Transverse colon (tissue), 4 donors: ENCODE results near the gene SPACA4. TPM values are rescaled to one million over a fixed set of nuclear protein-coding genes. Genes with fewer than 3 reads are reported as not detected.
"Not testable (repeated sequence)": the region's sequence is repeated elsewhere in the genome, so short reads cannot be mapped to it uniquely, and the experiment has no call there.

ENCODE experiments used
- DNase-seq: peaks from one replicate; pipeline ENCODE4 v3.0.0-alpha.2; 2019
- H3K27ac ChIP-seq, 4 donors: fragments of 200-600 bp; sonication (generic); 2 replicates each; pipeline ENCODE4 v1.5.1; 2016 to 2018; ENCODE audit warnings: inconsistent platforms in 4 of 4
- H3K27me3 ChIP-seq: fragments of 200-600 bp; sonication (generic); 2 replicates; pipeline ENCODE4 v1.5.1; 2017; ENCODE audit warnings: inconsistent platforms
- H3K36me3 ChIP-seq, 4 donors: fragments of 200-600 bp; sonication (generic); 2 replicates each; pipeline ENCODE4 v1.5.1; 2017 to 2019; ENCODE audit warnings: inconsistent platforms in 4 of 4
- H3K4me1 ChIP-seq, 4 donors: fragments of 200-600 bp; sonication (generic); 2 replicates each; pipeline ENCODE4 v1.5.1; 2017 to 2020; ENCODE audit warnings: inconsistent platforms in 4 of 4
- H3K4me3 ChIP-seq, 4 donors: fragments of 200-600 bp; sonication (generic); 1 replicate in 1 of 4; 2 replicates in 3 of 4; pipeline versions ENCODE4 v1.5.1 to v1.6.1; 2017 to 2019; ENCODE audit warnings: inconsistent platforms in 4 of 4
- H3K9me3 ChIP-seq, 2 donors: fragments of 200-600 bp; sonication (generic); 2 replicates each; pipeline ENCODE4 v1.5.1; 2017 to 2019; ENCODE audit warnings: inconsistent platforms in 2 of 2
- EP300 ChIP-seq: sonication (generic); formaldehyde crosslinking; IDR thresholded peaks from one replicate; pipeline ENCODE4 v1.6.1; 2017; ENCODE audit warnings: antibody characterized with exemption, low read depth
- POLR2A ChIP-seq: fragments of 450-650 bp; IDR thresholded peaks from one replicate; pipeline ENCODE4 v1.6.1; 2016; ENCODE audit warnings: antibody characterized with exemption, mild to moderate bottlenecking, moderate library complexity
- POLR2AphosphoS5 ChIP-seq, 3 donors: sonication (generic); formaldehyde crosslinking; IDR thresholded peaks; one replicate each; pipeline ENCODE4 v1.6.1; 2016; ENCODE audit warnings: antibody characterized with exemption in 3 of 3
- WGBS, 2 donors: methylation state at CpG; one replicate each; pipeline ENCODE4 v1.1.5; 2018; ENCODE audit warnings: low coverage in 1 of 2; 5-methylcytosine and 5-hydroxymethylcytosine counted together
- in situ Hi-C, 4 donors: fragments of 200-750 bp; cut with MboI; loops; one replicate each; pipeline versions ENCODE4 v1.15.0 to v1.15.1; 2017; ENCODE audit warnings: low sequenced_read_pairs in 3 of 4, low pct_ligation_motif_present in 1 of 4, low pct_unique_long_range_greater_than_20kb in 1 of 4
- intact Hi-C: fragments of 100-400 bp; cut with DNase I; formaldehyde crosslinking; loops from one replicate; pipeline ENCODE4 v1.15.1; 2023; ENCODE audit warnings: low total_unique reads
- total RNA-seq, 4 donors: library from RNA; depleted of rRNA; stranded (reverse); fragments of >200 nt; gene quantifications; one replicate each; pipeline ENCODE4 v1.1.0, GENCODE V29; 2016
- TF ChIP-seq, protein P1 (sequence below), 5 experiments: fragments of 200-600 bp in 3 of 5; fragments of 450-650 bp in 2 of 5; sonication (generic) in 3 of 5; IDR thresholded peaks; 1 replicate in 2 of 5; 2 replicates in 3 of 5; pipeline ENCODE4 v1.5.1; 2016 to 2017; ENCODE audit warnings: antibody characterized with exemption in 5 of 5, inconsistent platforms in 3 of 5, mild to moderate bottlenecking in 2 of 5, moderate library complexity in 1 of 5

SPACA4 gene
- total RNA-seq, 4 donors from 2014 or later: not detected

- in situ Hi-C loops (no loop called here), intact Hi-C loops (no loop called here)
- WGBS, 2 donors: 71 to 84% methylated on average over 8 to 11 of the region's 11 CpGs
- no peak for DNase-seq
- Histone ChIP-seq H3K9me3 (no peaks in the 10 kb centered on the region), H3K27me3 (peaks cover 4% of the 10 kb centered on the region), H3K4me1 (peaks cover 5 to 13% (median 9%) of the 10 kb centered on the region in 4 donors), H3K27ac (no peak overlapping the region), H3K36me3 (no peaks in the 10 kb centered on the region), H3K4me3 (no peak overlapping the region)
- TF ChIP-seq, protein P1, sequence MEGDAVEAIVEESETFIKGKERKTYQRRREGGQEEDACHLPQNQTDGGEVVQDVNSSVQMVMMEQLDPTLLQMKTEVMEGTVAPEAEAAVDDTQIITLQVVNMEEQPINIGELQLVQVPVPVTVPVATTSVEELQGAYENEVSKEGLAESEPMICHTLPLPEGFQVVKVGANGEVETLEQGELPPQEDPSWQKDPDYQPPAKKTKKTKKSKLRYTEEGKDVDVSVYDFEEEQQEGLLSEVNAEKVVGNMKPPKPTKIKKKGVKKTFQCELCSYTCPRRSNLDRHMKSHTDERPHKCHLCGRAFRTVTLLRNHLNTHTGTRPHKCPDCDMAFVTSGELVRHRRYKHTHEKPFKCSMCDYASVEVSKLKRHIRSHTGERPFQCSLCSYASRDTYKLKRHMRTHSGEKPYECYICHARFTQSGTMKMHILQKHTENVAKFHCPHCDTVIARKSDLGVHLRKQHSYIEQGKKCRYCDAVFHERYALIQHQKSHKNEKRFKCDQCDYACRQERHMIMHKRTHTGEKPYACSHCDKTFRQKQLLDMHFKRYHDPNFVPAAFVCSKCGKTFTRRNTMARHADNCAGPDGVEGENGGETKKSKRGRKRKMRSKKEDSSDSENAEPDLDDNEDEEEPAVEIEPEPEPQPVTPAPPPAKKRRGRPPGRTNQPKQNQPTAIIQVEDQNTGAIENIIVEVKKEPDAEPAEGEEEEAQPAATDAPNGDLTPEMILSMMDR (IDR thresholded peaks at IDR 0.05): no peak
These were observed 36.7 kb upstream of the SPACA4 start for GRCh38 chr19:48569814-48570213.

- DNase-seq: no peak
- in situ Hi-C loops: no loop called here
- Histone ChIP-seq H3K27ac (no peak overlapping the region), H3K27me3 (peaks cover 4% of the 10 kb centered on the region), H3K4me1 (peaks cover 5 to 13% (median 9%) of the 10 kb centered on the region in 4 donors), H3K4me3 (no peak overlapping the region), H3K36me3 (no peaks in the 10 kb centered on the region), H3K9me3 (no peaks in the 10 kb centered on the region)
- 46 to 67% methylated on average over 1 to 5 of the region's 5 CpGs for WGBS, 2 donors
- intact Hi-C loops: no loop called here
- TF ChIP-seq, protein P1 (IDR thresholded peaks at IDR 0.05): no peak
- TF ChIP-seq POLR2AphosphoS5 (IDR thresholded peaks at IDR 0.05) (no peak), EP300 (no peak), POLR2A (no peak)
These were observed 35.0 kb upstream of the SPACA4 start for GRCh38 chr19:48571378-48572162.

- WGBS, 2 donors: 79 to 80% methylated on average over 2 to 12 of the region's 12 CpGs
- in situ Hi-C loops (no loop called here), intact Hi-C loops (no loop called here)
- DNase-seq: no peak
- no peak for TF ChIP-seq POLR2A
- no peak for TF ChIP-seq POLR2AphosphoS5 (IDR thresholded peaks at IDR 0.05)
- TF ChIP-seq, protein P1 (IDR thresholded peaks at IDR 0.05): no peak
- TF ChIP-seq EP300: no peak
- H3K36me3 ChIP-seq: no peaks in the 10 kb centered on the region
- peaks cover 4% of the 10 kb centered on the region for H3K27me3 ChIP-seq
- peaks cover 0 to 7% (median 4%) of the 10 kb centered on the region in 4 donors for H3K4me1 ChIP-seq
- H3K4me3 ChIP-seq: no peak overlapping the region
- no peak overlapping the region for H3K27ac ChIP-seq
- H3K9me3 ChIP-seq: no peaks in the 10 kb centered on the region
These were observed 33.4 kb upstream of the SPACA4 start for GRCh38 chr19:48573163-48573505.

DNA sequence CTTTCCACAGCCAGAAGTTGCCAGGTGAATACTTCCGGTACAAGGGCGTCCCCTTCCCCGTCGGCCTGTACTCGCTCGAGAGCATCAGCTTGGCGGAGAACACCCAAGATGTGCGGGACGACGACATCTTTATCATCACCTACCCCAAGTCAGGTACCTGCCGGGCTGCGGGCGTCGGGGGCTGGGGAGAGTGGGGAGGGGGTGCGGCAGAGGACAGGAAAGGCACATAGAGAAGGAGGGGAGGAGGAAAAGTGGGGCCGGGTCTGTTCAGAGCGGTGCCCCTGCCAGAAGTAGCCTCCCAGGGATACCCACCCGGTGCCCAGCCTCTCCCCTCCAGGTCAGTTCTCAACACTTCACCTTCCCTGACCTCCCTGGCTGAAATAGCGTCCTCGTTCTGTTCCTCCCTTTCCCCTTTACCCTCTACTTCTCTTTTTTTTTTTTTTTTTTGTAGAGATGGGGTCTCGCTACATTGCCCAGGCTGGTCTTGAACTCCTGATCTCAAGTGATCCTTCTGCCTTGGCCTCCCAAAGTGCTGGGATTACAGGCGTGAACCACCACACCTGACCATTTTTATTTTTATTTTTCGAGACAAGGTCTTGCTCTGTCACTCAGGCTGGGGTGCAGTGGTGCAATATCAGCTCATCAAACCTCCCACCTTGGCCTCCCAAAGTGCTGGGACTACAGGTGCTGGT is 30.5 kb upstream of the SPACA4 start:
- peaks cover 0 to 3% (median 1%) of the 10 kb centered on the region in 4 donors for H3K4me1 ChIP-seq
- no peak for TF ChIP-seq POLR2A
- no peak for TF ChIP-seq EP300
- no peak for TF ChIP-seq POLR2AphosphoS5 (IDR thresholded peaks at IDR 0.05)
- TF ChIP-seq, protein P1 (IDR thresholded peaks at IDR 0.05): no peak
- DNase-seq: no peak
- H3K9me3 ChIP-seq: no peaks in the 10 kb centered on the region
- peaks cover 5% of the 10 kb centered on the region for H3K27me3 ChIP-seq
- no peak overlapping the region for H3K27ac ChIP-seq
- intact Hi-C loops (no loop called here), in situ Hi-C loops (loop anchor here in 2 of 4 donors (25.0 kb wide), 2 partner anchors 264 to 314 kb away; partner anchors contain the start of genes CARD8 (in 1 of the 2) and ZNF114 (in 1 of the 2))
- no peaks in the 10 kb centered on the region for H3K36me3 ChIP-seq
- 70 to 81% methylated on average over 3 to 23 of the region's 23 CpGs for WGBS, 2 donors
- no peak overlapping the region for H3K4me3 ChIP-seq

GRCh38 chr19:48577908-48578307 is 28.6 kb upstream of the SPACA4 start:
- H3K27me3 ChIP-seq, H3K27ac ChIP-seq, H3K36me3 ChIP-seq, DNase-seq, H3K4me3 ChIP-seq, intact Hi-C loops, H3K4me1 ChIP-seq, H3K9me3 ChIP-seq: not testable (repeated sequence)
- 85 to 90% methylated on average over 6 to 7 of the region's 7 CpGs for WGBS, 2 donors
- in situ Hi-C loops: loop anchor here in 2 of 4 donors (25.0 kb wide), 2 partner anchors 266 to 316 kb away; partner anchors contain the start of genes CARD8 (in 1 of the 2) and ZNF114 (in 1 of the 2)
